Measurements from ENCODE around the gene EREG. TPM values are rescaled to one million over a fixed set of nuclear protein-coding genes. Genes with fewer than 3 reads are reported as not detected.
"Not testable (repeated sequence)": the region's sequence is repeated elsewhere in the genome, so short reads cannot be mapped to it uniquely, and the experiment has no call there.

EREG gene
- total RNA-seq, 1 donor from 2014 or later, result under 0.01 TPM

GRCh38 chr4:74391346-74391745 is 26.4 kb downstream of the EREG start:
- DNase-seq, result no peak

DNA sequence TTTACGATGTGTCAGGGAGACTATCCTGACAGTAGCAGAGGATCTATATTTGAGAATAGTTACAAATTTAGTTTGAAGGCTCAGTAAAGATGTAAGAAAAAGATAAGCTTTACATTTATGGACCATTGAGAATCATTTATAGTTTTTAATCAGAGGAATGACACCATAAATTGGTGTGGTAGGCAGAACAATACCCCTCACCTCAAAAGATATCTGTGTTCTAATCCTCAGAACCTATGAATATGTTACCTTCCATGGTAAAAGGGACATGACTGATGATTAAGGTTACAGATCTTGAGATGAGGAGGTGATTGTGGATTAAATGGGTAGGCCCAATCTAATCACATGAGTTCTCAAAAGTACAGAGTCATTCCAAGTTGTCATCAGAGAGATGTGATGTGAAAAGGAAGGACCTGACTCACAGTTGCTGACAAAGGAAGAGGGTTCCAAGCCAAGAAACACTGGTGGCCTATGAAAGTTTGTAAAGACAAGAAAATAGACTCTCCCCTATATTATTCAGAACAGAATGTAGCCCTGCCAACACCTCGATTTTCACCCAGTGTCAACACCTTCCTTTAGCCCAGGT is 27.0 kb downstream of the EREG start:
- no peak for DNase-seq

DNA sequence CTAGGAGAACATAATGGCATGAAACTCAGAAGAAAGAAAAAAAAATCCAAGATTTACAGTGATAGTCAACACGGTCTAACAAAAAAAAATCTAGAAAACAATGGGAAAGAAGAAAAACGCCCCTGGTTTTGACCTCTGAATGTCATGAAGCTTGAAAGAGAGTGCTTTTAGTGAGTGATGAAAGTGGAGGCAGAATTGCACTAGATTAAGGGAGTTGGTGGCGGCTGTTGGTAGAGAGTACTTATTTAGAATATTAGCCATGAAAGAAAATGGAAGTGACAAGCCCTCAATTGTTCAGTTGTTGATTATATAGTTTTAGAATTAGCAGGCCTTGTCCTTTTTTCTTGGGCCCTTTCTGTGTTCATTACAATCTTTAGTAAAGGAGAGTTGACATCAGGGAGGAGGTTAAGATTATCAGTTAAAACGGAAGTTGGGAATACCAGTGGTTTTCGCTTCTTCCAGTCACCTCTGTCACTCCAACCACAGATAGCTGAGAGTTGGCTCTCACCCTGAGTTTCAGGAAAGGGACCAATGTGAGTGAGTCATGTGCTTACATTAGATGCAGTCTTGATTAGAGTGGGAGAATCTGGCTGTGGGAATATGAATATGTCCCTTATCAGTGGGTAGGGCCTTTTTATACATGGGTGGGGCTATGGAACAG is 29.7 kb downstream of the EREG start:
- DNase-seq, result no peak

- DNase-seq, result no peak
Measured at GRCh38 chr4:74395633-74396032, 30.7 kb downstream of the EREG start.

DNA sequence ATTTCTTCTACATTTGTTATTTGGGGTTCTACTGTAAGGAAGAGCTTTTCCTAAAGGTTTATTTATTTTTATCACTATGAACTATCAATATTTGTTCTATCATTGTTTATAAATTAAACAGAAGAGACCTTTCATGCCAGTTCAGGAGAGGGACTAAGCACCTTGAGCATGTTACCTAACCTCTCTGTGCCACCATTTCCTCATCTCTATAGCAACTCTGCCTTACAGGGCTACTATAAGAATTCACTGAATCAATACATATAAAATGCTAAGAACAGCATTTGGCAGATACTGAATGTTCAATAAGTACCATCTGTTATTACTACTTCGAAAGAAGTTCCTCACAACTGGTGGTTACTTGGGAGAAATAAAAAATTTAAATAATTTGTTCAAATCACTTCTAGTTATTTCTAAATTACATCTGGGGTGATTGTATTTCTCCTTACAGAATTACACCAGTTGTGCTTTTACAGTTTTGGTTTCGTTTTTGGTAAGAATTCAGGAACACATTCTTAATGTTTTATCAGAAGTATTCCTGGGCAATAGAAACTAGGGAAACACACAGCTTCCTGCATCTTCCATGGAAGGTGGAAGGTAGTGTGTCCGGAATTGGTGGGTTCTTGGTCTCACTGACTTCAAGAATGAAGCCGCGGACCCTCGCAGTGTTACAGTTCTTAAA is 32.9 kb downstream of the EREG start:
- no peak for DNase-seq

- DNase-seq, result not testable (repeated sequence)
Measured at GRCh38 chr4:74398894-74399589, 34.1 kb downstream of the EREG start.

DNA sequence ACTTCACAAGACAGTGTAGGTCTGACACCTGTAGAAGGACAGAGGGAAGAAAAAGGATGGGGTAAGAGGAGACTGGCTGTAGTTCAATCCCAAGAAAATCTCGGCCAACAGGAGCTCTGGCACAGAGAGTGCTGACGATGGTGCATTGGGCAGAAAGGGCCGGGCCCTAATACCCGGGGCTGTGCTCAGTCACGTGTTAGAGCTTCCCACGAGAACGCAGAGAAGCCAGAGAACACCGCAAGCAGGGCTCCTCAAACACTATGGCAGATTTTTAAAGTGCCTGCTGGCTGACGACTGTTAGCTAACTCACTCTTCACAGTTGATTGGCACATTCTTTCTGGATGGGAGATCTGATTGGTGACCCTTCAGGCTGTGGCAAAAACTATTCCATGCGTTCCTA is 35.5 kb downstream of the EREG start:
- no peak for DNase-seq

DNA sequence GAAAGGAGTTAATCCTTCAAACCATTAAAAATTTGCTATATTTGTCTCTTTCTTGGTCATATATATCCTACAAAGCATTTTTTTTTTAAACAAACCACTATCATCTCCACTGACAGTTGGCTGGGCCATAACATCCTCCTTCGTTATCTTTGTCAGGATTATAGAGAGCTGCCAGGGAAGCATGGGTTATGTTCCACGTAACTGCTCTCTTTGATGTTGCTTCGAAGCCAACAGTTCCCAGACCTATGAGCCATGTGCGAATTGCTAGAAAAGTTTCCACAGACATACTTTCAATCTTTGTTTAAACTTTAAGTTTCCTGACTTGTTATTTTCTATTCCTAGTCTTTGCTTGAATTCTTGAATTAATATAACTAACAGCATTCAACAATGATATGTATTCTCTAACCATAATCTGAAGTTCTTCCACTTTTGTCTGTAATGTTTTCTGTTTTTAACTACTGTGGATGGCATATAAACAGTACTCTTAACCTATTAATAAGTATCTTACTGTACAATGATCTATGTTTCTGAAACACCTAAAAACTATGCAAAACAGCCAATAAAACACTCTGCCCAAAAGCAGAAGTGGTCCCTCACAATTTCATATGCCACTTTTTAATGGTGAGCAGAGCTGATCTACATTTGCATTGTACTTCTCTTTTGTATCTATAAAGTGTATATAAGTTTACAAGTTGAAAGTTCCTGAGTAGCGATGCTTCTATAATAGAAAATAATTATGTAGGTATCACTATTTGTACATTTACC is 37.9 kb downstream of the EREG start:
- no peak for DNase-seq

DNA sequence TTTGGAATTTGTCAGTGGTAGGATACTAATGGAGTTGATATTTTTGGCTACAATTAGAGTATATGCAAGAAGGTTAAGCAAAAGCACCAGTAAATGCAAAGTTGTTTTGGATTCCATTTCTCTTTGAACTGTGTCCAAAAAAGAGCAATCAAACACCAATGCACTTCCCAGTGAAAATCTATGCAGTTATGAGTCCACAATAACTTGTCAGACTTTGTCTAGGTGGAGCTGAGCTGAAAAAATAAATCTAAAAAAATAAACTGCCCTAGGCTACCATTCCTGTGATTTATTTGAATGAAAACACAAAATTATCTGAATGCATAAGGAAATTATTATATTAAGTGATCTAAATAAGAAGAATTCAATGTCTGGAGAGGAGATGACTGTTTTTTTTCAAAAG is 42.9 kb downstream of the EREG start:
- no peak for DNase-seq

DNA sequence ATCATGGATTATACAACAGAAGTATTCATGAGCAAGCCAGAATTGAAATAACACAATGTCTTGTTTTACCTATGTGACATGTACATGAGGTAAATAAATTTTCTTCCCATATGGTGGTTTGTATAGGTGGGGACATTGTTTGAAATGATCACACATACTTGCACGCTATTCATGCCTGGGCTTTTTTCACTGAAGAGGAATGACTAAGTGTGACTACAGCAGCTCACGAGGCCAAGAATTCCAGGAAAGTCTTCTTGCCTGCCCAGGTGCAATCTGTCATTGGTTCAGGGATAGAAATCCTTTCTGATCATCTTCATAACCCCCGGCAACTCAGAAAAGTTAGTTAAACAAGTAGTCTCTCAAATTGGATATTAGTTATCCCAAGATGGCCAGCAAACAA is 43.7 kb downstream of the EREG start:
- DNase-seq, result no peak

- DNase-seq, result no peak
Measured at GRCh38 chr4:74410272-74410671, 45.3 kb downstream of the EREG start.

DNA sequence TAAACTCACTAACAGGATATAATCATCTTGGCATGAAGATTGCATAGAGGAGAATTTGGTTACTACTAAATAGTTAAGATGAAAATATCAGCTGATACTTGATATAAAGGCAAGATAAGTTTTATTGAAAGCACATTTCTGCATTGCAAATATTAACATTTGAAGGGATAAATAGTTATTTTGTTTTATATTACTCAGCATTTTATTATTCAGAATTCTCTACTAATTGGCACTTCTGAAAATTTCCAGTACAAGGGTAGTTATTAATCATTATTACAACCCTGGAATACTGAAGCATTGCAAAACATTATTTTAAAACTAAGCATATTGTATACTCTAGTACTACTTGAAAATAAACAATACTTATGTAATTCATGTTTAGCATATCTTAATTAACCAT is 47.3 kb downstream of the EREG start:
- DNase-seq, result no peak

DNA sequence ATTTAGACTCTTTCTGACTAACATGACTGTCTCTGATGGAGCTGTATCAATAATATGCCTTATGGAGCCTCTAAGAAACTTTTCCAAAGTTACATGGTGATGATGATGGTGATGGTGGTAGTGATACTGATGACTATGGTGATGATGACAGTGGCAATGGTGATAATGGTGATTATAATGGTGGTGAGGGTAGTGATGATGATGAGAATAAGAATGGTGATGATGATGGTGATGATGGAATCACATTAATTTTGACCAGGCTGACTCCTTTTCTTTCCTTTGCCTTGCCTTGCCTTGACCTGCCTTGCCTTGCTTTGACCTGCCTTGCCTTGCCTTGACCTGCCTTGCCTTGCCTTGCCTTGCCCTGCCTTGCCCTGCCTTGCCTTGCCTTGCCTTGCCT is 48.3 kb downstream of the EREG start:
- no peak for DNase-seq

DNA sequence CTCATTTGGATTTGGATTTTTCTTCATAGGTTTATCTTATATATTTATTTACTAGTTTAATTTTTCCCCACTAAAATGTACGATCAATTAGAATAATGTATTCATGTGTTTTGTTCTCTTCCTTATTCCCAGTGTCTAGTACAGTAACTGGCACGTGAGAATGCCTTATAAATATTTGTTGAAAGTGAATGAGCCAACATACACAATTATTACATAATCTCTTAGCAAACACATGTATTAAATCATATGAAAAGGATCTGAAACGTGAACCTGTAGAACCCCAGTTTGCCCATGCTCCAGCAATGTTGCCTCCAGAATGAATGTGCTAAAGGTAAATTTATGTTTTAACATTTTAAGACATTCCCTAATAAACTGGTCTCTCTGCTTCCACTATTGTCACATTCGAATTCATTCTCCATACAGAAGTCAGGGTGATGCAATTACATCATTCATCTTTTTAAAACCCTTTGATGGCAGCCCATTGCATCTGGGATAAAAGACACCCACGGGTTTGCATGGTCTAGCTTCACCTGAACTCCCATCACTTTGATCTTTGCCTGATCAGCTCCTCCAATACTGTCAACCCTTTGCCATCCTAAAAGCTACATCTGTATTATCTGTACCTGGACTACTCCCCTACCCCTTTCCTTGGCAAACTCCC is 49.3 kb downstream of the EREG start:
- DNase-seq, result no peak

DNA sequence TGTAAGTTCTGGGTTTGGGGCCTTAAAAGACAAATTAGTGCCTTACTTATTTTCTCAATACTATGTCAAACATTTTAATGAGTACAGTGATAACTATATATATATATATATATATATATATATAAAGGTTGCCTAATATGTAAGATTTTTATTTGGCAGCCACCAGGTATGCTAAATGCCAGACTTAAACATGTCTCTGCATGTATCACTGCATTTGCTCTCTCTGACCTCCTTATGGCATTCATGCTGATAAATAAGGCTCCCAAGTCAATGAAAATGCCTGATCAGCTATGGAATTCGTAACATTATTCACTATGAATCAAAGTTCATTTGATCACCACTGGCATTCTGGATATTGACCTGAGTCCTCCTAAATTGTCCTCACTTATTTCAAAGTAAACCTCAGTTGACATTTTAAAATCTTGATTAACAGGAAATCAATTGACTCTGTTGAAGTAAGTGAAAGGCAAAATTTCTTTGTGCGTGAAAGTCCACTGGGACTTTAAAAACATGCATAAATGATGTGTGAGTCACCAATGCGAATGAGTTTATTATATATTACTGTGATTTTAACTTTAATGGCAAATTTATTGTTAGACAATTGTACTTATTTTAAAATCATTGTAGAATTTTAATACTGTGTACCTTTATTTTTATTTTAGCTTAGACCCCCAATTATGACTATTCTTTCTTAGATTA is 50.8 kb downstream of the EREG start:
- DNase-seq, result no peak

DNA sequence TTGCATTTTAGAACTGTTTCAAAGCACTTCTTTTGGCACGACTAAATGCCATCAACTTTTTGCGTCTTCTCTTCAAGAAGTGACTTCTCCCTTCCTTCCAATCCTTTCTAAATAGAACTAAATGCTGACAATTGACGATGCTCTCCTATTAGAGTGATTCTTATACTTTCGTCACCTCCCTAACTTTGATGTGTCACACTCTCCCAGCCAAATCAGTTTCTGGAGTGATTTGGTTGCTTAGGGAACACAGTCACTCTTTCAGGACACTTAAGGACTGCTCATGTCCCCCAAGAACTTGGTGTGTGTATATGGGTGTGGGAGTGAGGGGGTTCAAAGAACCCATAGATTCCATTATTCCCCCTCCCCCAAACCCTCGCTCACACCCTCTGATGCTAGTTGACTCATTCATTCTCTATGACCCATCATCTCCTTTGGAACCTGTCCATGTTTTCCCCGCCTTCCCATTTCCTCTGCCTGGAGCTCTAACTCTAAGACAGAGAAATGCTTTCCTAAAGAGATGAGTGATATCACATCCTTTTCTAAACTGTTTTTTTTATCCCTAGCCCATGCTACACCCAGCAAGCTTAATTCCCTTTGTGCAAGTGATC is 53.2 kb downstream of the EREG start:
- DNase-seq, result no peak

- no peak for DNase-seq
Measured at GRCh38 chr4:74420863-74421262, 55.9 kb downstream of the EREG start.

DNA sequence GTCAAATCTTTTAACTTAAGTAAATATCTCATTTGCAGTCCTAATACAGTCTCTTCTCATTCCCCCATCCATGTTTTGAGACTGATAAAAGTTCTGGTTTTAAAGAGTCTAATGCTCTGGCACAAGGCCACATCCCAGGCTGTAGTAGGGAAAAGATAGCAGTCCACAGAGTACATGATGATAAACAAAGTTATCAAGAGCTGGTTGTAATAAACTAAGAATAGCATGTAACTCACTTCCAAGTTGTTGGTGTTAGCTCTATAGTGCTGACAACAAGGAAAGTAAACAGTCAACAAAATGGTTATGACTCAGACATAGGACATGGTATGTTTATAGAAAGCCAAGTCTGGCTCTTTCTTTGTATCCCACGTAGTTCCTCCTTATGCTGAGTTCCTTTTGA is 58.2 kb downstream of the EREG start:
- no peak for DNase-seq

GRCh38 chr4:74424111-74424510 is 59.2 kb downstream of the EREG start:
- no peak for DNase-seq

DNA sequence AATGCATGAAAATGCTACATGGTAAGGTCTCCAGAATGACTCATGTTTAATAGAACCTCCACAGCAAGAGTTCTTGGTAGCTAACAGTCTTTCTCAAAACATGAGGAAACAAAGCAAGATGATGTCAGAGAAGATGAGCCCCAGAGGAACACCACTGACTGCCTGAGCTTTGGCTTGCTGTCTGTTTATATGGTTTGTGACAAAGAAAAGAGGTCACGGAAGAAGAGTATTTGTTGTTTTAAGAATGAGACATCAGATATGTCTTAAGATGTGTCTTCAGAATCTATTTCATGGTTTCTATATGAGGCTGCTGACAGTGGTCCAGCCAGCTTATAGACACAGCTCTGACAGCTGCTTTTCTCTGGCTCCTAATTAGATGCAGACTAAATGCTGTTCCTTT is 61.2 kb downstream of the EREG start:
- no peak for DNase-seq

DNA sequence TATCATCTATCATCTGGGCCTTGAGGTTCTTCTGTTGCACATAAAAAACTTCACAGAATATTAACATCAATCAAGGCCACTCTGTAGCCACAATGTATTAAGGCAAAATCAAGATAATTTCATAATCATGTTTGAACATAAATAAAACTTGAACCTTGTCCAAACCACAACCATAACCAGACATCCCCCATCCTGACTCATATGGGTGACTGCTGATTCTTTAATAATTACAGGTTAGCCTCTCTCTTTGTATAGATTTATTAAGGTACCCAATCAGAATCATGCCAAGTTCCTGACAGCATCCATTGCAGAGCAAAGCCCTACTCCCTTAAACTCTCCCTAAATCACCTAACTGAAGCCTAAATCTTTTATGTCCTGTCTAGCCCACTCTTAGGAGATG is 63.3 kb downstream of the EREG start:
- DNase-seq, result no peak
